GM19240 (cell line): Measurements from ENCODE around the gene SNED1.

Source experiments
- DNase-seq: peaks from one replicate; pipeline ENCODE4 v3.0.0; 2011; ENCODE audit warnings: low spot score; ENCODE audit not compliant: insufficient read length

Gene SNED1

DNA sequence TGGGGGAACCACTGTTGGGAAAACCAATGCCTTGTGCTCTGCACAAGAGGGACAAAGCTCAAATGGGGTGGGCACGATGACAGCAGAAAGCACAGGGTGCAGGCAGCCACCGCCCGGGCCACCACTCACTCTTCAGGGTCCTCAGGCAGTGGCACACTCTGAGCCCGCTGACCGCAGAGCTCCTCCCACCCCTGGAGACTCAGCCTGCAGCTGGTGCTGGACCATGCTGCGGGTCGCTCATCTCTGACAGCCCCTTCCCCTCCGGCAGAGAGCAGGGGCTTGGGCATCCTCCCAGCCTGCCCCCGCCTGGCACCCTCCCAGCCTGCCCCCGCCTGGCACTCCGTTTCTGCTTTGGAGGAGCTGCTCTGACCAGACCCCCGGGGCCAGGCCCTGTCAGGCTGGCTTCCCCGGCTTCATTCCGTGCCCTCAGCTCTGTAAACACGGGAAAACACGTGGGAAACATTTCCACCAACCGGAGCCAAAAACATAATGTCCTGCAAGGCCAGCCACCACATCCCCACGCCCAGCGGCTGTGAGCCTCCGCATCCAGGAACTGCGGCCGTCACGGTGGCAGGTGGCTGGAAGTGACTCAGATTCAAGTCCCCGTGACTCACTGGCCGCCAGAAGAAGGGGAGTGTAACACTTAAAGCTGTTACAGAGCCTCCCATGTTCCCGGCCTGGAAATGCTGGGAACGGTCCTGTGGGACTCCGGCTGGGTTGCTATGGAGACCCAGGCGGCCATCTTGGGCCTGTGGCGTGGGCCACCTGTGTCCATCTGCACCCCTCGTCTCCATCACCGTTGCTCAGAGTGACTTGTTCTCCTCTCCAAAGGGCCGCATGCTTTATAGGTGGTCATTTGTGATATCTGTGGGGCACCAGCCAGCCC is 6.8 kb upstream of the SNED1 start:
- no peak for DNase-seq

GRCh38 chr2:240992572-240993291 is 5.7 kb upstream of the SNED1 start:
- no peak for DNase-seq

DNA sequence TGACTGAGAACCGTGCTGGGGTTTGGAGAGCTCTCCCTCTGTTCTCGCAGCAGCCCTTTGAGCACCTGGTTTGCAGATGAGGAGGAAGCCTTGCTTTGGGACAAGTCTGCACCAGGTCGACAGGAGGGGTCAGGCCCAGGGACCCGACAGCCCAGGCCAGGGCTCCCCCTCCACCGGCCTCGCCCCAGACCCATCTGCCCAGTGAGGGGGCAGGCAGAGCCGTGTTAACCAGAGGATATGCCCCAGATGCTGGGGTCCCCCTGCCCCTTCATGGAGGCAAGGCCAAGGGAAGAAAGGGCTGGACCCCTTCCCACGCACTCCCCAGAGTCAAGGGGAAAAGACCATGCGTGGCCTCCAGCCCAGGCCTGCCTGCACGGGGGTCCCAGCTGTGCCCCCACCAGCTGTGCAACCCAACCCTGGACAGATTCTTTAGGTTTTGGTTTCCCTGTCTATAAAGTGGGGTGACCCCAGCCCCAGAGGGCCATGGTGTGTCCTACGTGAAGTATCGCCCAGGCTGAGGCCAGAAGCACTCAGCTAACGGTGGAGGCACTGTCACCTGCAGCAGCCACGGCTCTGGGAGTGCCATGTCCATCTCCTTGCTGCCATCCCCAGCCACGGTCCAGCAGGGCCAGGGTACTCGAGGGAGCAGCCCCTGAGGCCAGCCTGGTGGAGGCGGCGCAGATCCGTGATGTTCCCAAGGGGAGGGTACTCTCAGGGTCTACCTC is 4.8 kb upstream of the SNED1 start:
- no peak for DNase-seq

DNA sequence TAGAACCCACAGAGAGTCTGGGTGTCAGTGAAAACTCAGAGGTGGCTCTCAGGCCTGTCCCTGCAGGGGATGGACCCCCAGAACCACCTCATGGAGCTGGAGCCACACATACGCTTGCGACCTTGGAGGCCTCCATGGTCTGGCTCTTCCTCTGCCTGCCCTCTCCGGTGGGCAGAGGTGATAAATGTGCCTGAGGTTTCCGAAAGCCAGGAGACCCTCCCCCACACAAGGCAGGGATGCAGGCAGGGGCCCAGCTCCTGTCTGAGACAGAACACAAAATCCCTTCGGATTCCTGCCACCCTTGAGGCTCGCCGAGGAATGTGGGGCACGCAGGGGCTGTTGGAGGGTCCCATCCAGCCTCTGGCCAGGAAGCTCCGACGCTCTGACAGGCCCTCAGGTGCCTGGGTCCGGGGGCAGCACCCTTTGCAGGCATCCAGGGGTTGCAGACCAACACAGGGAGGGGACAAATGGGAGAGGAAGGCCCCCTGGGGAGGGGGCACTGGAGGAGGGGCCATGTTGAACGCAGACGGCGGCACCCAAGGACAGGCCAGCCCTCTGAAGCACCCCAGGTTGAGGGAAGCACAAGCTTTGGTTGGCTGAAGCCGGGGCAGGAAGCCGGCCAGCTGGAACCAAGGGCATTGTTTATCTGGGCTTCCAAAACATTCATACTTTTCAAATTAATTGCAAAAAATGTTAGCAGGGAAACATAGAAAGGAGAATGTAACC is 4.1 kb upstream of the SNED1 start:
- DNase-seq = no peak

DNA sequence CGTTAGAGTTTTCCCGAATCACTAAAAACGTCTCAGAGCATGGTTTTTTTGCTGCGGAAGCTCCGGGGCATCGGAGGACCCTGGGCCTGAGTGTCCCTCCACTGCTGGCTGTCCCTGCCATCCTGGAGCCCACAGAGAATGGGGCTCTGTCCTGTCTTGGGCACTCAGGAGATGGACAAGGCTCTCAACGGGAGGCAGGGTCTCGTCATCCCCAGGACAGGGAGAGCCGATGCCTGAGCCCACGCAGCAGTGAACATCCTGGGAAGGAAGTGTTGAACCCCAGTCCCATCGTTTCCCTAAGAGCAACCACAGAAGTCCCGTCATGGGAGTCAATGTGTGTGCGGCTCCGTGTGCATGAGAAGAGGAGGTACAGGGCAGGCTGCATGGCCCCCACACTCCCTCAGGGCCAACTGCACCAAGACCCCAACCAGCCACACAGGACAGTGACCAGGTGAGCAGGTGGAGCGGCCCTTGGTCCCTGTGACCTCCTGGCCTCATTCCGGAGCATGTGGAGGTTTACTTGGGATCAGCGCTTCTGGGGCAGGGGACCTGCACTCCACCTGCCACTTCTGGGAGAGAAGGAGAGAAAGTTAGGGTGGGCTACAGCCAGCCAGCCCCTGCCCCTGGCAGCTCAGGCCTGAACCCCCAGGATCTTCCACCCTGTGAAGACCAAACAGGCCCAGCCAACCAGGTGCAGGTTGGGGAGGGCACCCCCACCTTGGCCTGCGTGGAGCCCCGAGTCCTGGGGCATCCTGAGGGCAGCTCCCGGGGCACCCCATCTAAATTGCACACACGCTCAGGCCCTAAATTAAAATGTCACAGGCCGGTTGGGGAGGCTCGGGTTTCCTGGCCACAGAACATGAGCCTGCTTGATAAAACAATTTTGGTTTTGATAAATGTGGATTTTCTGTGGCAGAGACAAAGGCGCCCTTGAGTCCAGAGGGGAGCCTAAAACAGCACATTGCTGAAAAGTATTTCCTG is 3.1 kb upstream of the SNED1 start:
- no peak for DNase-seq

DNA sequence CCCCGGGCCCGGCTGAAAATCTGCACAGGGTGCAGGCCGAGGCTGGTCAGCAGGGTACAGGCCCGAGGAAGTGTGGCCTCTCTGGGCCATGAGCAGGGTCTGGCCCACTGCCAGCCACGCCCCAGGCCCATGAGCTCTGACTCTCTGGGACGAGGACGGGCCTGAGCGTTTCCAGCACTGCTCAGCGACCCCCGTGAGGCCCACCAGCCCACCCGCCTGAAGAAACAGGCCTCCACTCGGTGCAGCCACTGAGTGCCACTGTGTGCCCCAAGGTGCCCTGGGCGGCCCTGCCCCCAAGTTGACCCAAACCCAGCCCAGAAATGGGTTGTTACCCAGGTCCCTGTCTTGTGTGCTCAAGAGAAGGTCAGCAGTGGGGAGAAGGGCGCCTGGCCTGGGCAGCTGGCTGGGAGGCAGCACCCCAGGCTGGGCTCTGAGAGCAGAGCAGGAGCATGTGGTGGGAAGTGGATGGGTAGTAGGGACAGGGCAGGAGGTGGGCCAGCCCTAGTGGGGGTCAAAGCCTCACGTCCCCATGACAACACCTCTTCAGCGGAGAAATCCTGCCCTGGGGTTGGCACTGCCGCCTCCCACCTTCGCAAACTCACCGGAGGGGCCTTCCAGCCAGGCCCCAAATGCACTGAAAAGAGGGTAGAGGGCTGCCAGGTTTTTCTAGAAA is 2.1 kb upstream of the SNED1 start:
- DNase-seq = no peak

DNA sequence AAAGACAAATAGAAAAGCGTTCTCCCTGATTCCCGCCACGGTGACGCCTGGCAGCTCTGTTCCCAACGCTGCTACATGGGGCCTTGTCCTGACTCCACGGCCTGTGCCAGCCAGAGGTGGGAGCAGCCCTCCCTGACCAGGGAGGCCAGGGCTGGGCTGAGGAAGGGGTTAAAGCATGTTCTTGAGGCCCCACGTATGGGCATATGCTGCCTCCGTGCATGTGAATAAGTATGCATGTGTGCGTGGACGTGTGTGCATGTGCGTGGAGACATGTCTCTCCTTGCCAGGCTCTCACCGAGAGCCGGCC is 1.6 kb upstream of the SNED1 start:
- no peak for DNase-seq

DNA sequence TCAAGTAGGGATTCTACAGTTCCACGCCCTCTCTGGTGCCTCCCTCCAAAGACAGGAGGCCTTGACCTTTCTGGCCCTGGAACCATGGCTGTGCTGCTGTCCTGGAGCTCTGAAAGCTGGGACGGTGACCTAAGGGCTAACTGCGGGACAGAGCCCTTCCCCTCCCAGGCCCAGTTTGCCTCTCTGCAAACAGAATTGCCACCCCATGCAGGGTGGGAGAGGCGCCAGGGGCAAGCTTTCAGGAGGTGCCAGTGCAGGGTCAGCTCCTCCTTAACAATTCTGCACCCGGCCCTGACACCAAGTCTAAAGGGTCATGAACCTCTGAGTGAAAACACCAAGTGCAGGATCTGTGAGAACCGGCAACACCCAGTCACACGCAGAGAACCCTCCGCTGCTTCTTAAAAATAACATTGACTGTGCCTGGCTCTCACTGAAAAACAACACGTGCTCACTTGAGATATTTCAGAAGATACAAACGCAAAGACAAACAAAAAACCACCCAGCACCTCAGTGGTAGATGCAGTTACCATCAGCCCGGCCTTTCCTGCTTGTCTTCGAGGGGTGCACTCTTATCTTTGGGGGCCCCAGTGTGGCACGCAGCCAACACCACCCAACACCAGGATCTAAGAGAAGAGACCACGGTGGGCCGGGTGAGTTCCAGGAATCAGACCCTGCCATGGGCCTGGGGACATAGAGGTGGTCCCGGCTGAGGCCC is 1.1 kb upstream of the SNED1 start:
- no peak for DNase-seq

- no peak for DNase-seq
Measured at GRCh38 chr2:240998706-240998994, 232 bp downstream of the SNED1 start.

DNA sequence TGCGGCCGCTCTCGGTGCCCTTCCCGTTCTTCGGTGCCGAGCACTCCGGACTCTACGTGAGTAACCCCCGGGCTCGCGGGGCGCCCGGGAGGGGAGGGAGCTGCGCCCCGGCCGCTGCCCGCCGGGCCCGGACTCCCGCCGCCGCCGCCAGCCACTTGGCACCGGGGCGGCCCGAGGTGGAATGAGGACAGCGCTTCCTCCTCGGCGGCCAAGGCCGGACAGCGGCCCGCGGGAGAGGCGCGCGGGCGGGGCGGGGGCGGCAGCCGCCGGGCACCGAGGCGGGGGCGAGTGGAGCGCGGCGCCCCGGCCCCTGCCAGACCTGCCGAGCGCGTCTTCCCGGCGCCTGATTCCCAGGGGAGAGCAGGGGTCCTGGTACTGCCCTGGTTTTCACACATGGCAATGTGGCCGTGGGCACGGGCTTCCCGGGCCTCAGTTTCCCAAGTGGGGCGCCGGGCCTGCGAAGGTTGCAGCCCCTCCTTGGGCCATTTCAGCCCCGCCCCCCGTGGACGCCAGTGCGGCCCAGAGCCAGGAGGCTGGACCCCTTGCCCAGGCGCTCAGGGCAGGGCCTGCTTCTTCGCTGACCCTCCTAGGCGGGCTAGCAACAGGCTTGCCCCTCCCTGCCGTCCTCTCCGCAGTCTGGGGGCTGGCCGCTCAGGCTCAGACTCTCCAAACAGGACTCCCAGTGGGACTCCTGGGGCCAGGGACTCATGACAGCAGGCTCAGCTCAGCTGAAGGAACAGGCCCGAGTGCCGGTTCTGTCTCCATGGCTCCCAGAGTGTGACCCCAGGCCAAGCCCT is 775 bp downstream of the SNED1 start:
- DNase-seq = no peak

- no peak for DNase-seq
Measured at GRCh38 chr2:240999873-241000541, 1.6 kb downstream of the SNED1 start.

GRCh38 chr2:241000831-241001321 is 2.5 kb downstream of the SNED1 start:
- DNase-seq = no peak

DNA sequence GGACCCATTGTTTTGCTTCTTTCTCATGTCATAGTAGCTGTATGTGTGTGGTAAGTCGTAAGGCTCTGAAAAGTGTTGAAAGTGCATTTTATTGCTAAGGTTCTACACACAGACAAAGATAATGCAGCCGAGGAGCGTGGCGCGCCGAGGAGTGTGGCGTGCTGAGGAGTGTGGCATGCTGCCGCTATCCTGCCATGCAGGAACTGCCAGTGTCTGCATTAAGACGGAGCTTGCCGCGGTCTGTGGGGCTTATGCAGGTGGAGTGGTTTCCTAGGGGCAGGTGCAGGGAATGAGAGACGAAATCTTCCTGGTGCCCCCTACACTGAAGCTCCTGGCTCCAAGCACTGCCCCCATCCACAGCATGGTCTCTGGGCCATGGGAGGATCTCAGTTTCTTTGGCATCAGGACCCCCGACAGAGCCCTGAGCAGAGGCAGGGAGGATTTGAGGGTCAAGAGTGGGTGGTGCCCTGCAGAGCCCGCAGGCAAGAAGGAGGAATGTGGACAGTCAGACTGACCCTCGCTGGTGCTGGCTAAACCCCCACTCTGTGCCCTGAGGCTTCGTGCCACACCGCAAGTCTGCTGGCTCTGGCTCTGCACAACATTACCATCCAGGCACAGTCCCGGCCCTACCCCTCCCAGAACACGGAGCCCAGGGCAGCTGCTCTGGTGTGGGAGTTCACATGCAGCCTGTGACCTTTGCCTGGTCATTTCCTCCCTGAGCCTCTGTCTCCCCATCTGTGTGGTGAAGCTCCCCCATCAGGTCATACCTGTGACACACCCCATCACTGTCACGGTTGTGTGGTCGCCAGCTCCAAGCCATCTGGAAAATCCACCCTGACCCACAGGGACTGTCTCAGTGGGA is 3.2 kb downstream of the SNED1 start:
- DNase-seq = no peak

DNA sequence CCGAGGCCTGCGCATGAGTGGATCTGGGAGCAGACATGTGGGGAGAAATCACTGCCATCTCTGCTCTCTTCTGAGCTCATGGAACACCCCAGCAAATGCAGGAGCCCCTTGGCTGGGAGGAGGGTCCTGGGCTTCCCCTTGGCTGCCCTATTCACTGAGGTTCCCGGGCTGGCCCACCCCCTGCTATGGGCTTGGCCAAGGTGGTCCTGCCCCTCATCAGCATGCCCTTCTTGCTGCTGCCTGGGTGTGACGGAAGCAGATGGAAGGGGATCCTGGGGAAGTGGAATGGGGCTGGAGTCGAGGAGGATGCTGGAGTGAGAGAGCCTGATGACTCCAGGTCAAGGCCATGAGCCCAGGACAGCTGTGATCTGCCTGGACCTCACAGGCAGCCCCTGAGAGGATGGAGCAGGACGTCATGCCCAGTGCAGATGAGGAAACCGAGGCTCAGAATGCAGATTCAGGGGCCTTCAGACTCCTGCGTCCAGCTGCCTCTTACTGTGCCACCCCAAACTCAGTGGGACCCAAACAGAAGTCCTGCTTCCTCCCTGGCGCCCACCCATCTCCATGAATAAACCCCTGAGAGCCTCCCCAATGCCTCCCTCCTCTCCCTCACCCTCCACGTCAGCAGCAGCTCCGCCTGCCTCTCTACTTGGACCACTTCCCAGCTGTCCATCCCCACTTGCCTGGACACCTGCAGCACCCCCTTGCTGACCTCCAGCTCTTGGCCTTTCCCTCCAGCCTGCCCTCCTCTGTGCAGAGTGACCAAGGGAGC is 4.0 kb downstream of the SNED1 start:
- no peak for DNase-seq

- no peak for DNase-seq
Measured at GRCh38 chr2:241003047-241003360, 4.6 kb downstream of the SNED1 start.

GRCh38 chr2:241003369-241003768 is 5.0 kb downstream of the SNED1 start:
- no peak for DNase-seq
